HEK293 (cell line): Measurements from ENCODE around the gene MS4A7.

ENCODE experiments used
- CTCF ChIA-PET: fragments of 350-600 bp; formaldehyde crosslinking; extraction: SDS; loops from one replicate; lab custom pipeline; 2021; ENCODE audit warnings: antibody characterized with exemption; lab: Yijun Ruan, JAX
- POLR2A ChIA-PET: fragments of 300-600 bp; formaldehyde crosslinking; extraction: SDS; loops from one replicate; lab custom pipeline; 2020; ENCODE audit warnings: antibody characterized with exemption, inconsistent platforms; lab: Yijun Ruan, JAX
- H3K27ac ChIP-seq: fragments of 200-500 bp; sonication (Bioruptor generic); 2 replicates; pipeline ENCODE4 v1.5.1; 2014; ENCODE audit warnings: low read depth, low read length, control low read depth, inconsistent platforms; ENCODE audit errors: extremely low read depth
- H3K36me3 ChIP-seq, 2 experiments: fragments of 200-500 bp in 1 of 2; sonication (Bioruptor generic) in 1 of 2; 1 replicate in 1 of 2; 2 replicates in 1 of 2; pipeline ENCODE4 v1.5.1; 2014 to 2017; ENCODE audit warnings: inconsistent platforms in 2 of 2, low read length in 2 of 2; ENCODE audit not compliant: control insufficient read depth in 2 of 2, insufficient read depth in 1 of 2
- H3K4me1 ChIP-seq: fragments of 200-500 bp; sonication (Bioruptor generic); 2 replicates; pipeline ENCODE4 v1.5.1; 2014; ENCODE audit warnings: mild to moderate bottlenecking, low read length, inconsistent platforms; ENCODE audit not compliant: control insufficient read depth, insufficient read depth
- H3K4me3 ChIP-seq: 2 replicates; pipeline ENCODE4 v1.5.1; 2011; ENCODE audit warnings: low read depth, mild to moderate bottlenecking, control low read depth, low read length, moderate library complexity
- H3K9me3 ChIP-seq: fragments of 200-500 bp; sonication (Bioruptor generic); 2 replicates; pipeline ENCODE4 v1.5.1; 2014; ENCODE audit warnings: low read depth, low read length, inconsistent platforms; ENCODE audit not compliant: control insufficient read depth, insufficient read depth
- BCL6B ChIP-seq: fragments of 450-650 bp; formaldehyde crosslinking; IDR thresholded peaks from 2 replicates; pipeline ENCODE4 v1.5.1; 2017; ENCODE audit warnings: missing biosample characterization, missing genetic modification characterization
- EGR2 ChIP-seq: fragments of 450-650 bp; formaldehyde crosslinking; IDR thresholded peaks from 2 replicates; pipeline ENCODE4 v1.5.1; 2016; ENCODE audit warnings: low read depth, missing biosample characterization, missing genetic modification characterization
- FEZF1 ChIP-seq: fragments of 450-650 bp; formaldehyde crosslinking; IDR thresholded peaks from 2 replicates; pipeline ENCODE4 v1.5.1; 2016; ENCODE audit warnings: missing biosample characterization, missing genetic modification characterization
- KLF10 ChIP-seq: fragments of 450-650 bp; IDR thresholded peaks from 2 replicates; pipeline ENCODE4 v1.5.1; 2018; ENCODE audit warnings: missing biosample characterization, mild to moderate bottlenecking, missing genetic modification characterization
- ZBTB44 ChIP-seq: fragments of 450-650 bp; IDR thresholded peaks from 2 replicates; pipeline ENCODE4 v1.5.1; 2018; ENCODE audit warnings: missing biosample characterization, mild to moderate bottlenecking, missing genetic modification characterization
- ZNF184 ChIP-seq: fragments of 450-650 bp; IDR thresholded peaks from 2 replicates; pipeline ENCODE4 v1.5.1; 2018; ENCODE audit warnings: missing biosample characterization, mild to moderate bottlenecking, missing genetic modification characterization
- ZNF280C ChIP-seq: fragments of 450-650 bp; formaldehyde crosslinking; IDR thresholded peaks from 2 replicates; pipeline ENCODE4 v1.5.1; 2016; ENCODE audit warnings: missing biosample characterization, missing genetic modification characterization
- ZNF354C ChIP-seq: fragments of 450-650 bp; formaldehyde crosslinking; IDR thresholded peaks from 2 replicates; pipeline ENCODE4 v1.5.1; 2016; ENCODE audit warnings: missing biosample characterization, missing genetic modification characterization, low read depth, borderline replicate concordance
- ZNF433 ChIP-seq: fragments of 450-650 bp; formaldehyde crosslinking; IDR thresholded peaks from 2 replicates; pipeline ENCODE4 v1.5.1; 2016; ENCODE audit warnings: missing biosample characterization, missing genetic modification characterization, low read depth
- ZNF473 ChIP-seq: fragments of 450-650 bp; formaldehyde crosslinking; IDR thresholded peaks from 2 replicates; pipeline ENCODE4 v1.5.1; 2017; ENCODE audit warnings: missing biosample characterization, missing genetic modification characterization
- ZNF544 ChIP-seq: fragments of 450-650 bp; formaldehyde crosslinking; IDR thresholded peaks from 2 replicates; pipeline ENCODE4 v1.5.0; 2017; ENCODE audit warnings: missing biosample characterization, missing genetic modification characterization
- ZNF555 ChIP-seq: fragments of 450-650 bp; formaldehyde crosslinking; conservative IDR thresholded peaks from 2 replicates; pipeline ENCODE4 v1.5.1; 2017; ENCODE audit warnings: missing biosample characterization, mild to moderate bottlenecking, missing genetic modification characterization, inconsistent platforms
- ZNF621 ChIP-seq: fragments of 450-650 bp; formaldehyde crosslinking; IDR thresholded peaks from 2 replicates; pipeline ENCODE4 v1.5.1; 2017; ENCODE audit warnings: missing biosample characterization, missing genetic modification characterization
- ZNF629 ChIP-seq: fragments of 450-650 bp; formaldehyde crosslinking; IDR thresholded peaks from 2 replicates; pipeline ENCODE4 v1.5.1; 2017; ENCODE audit warnings: missing biosample characterization, missing genetic modification characterization
- ZNF660 ChIP-seq: fragments of 450-650 bp; IDR thresholded peaks from 2 replicates; pipeline ENCODE4 v1.5.1; 2018; ENCODE audit warnings: missing biosample characterization, mild to moderate bottlenecking, missing genetic modification characterization
- ZNF677 ChIP-seq: fragments of 450-650 bp; IDR thresholded peaks from 2 replicates; pipeline ENCODE4 v1.5.0; 2018; ENCODE audit warnings: missing biosample characterization, mild to moderate bottlenecking, missing genetic modification characterization, moderate library complexity
- ZSCAN23 ChIP-seq: fragments of 450-650 bp; formaldehyde crosslinking; IDR thresholded peaks from 2 replicates; pipeline ENCODE4 v1.5.1; 2016; ENCODE audit warnings: missing biosample characterization, missing genetic modification characterization
- TF ChIP-seq, protein P1 (sequence below): fragments of 450-650 bp; formaldehyde crosslinking; IDR thresholded peaks from 2 replicates; pipeline ENCODE4 v1.5.1; 2016; ENCODE audit warnings: missing biosample characterization, missing genetic modification characterization

MS4A7 gene

GRCh38 chr11:60345489-60345888 is 32.8 kb upstream of the MS4A7 start:
- no peaks in the 10 kb centered on the region for H3K9me3 ChIP-seq
- no peak overlapping the region for H3K4me3 ChIP-seq
- no peaks in the 10 kb centered on the region for H3K4me1 ChIP-seq
- TF ChIP-seq BCL6B (tag by site-specific recombination) (no peak), ZNF280C (tag by site-specific recombination) (no peak), KLF10 (no peak), ZNF473 (tag by site-specific recombination) (no peak), ZNF354C (tag by site-specific recombination) (no peak), ZSCAN23 (no peak), ZNF544 (tag by site-specific recombination) (no peak), ZNF433 (no peak), EGR2 (tag by site-specific recombination) (no peak), ZNF555 (tag by site-specific recombination) (no peak), ZNF629 (tag by site-specific recombination) (no peak), ZNF677 (tag by site-specific recombination) (no peak)
- H3K27ac ChIP-seq, result no peak overlapping the region
- POLR2A ChIA-PET, result no interaction called here
- H3K36me3 ChIP-seq, result no peaks in the 10 kb centered on the region
- CTCF ChIA-PET, result interaction anchor here (0.6 to 3.8 kb wide), 12 partner anchors 9 to 522 kb away, joined by 3 to 30 read pairs (median 4); no protein-coding TSS in a partner anchor

DNA sequence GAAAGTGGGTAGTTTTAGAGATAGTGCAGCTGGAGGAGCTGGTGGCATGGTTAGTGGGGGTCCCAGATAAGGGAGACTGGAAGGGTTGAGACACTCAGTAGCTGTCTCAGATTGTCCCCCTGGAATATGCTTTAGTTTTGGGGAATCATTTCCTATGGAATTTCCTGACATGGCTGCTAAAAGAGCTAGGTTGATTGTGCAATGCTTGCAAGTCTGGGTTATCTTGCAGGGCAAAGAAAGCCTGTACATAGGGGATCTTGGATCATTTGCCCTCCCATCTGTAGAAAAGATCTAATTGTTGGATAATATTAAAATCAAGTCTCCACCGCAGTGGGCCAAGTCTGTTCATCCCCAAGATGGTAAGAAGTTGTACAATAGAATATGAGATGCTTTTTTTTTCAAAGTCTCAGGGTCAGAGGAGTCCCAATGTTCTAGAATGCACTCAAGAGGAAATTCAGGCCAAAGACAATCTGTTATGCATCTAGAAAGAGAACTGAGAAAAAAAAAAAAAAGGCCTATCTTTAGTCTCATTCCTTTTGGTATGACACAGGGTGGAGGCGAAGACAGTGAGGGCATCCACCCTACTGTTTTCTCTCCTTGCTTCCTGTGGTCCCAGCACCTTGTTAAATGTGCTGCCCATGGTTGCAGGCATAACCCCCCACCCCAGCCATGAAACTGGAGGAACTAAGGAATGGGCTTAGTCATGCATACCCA is 31.1 kb upstream of the MS4A7 start:
- POLR2A ChIA-PET, result no interaction called here
- no peaks in the 10 kb centered on the region for H3K4me1 ChIP-seq
- no peak overlapping the region for H3K4me3 ChIP-seq
- CTCF ChIA-PET, result interaction anchor here (0.7 to 3.8 kb wide), 2 partner anchors 13 to 82 kb away, joined by 4 to 30 read pairs; no protein-coding TSS in a partner anchor
- H3K36me3 ChIP-seq, result no peaks in the 10 kb centered on the region
- H3K27ac ChIP-seq, result no peak overlapping the region
- H3K9me3 ChIP-seq, result no peaks in the 10 kb centered on the region
- TF ChIP-seq ZBTB44 (no peak), ZNF621 (tag by site-specific recombination) (no peak), FEZF1 (tag by site-specific recombination) (no peak), ZNF660 (tag by site-specific recombination) (no peak), ZNF184 (tag by site-specific recombination) (no peak)
- TF ChIP-seq, protein P1, sequence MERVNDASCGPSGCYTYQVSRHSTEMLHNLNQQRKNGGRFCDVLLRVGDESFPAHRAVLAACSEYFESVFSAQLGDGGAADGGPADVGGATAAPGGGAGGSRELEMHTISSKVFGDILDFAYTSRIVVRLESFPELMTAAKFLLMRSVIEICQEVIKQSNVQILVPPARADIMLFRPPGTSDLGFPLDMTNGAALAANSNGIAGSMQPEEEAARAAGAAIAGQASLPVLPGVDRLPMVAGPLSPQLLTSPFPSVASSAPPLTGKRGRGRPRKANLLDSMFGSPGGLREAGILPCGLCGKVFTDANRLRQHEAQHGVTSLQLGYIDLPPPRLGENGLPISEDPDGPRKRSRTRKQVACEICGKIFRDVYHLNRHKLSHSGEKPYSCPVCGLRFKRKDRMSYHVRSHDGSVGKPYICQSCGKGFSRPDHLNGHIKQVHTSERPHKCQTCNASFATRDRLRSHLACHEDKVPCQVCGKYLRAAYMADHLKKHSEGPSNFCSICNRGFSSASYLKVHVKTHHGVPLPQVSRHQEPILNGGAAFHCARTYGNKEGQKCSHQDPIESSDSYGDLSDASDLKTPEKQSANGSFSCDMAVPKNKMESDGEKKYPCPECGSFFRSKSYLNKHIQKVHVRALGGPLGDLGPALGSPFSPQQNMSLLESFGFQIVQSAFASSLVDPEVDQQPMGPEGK (tag by site-specific recombination), result no peak
